ENCODE data around the gene MMEL1. TPM values are rescaled to one million over a fixed set of nuclear protein-coding genes. Genes with fewer than 3 reads are reported as not detected.

Gene MMEL1
- total and polyA plus RNA-seq, 2 donors (not counting 1 experiment from before 2014, with no cell fraction given) = not detected

DNA sequence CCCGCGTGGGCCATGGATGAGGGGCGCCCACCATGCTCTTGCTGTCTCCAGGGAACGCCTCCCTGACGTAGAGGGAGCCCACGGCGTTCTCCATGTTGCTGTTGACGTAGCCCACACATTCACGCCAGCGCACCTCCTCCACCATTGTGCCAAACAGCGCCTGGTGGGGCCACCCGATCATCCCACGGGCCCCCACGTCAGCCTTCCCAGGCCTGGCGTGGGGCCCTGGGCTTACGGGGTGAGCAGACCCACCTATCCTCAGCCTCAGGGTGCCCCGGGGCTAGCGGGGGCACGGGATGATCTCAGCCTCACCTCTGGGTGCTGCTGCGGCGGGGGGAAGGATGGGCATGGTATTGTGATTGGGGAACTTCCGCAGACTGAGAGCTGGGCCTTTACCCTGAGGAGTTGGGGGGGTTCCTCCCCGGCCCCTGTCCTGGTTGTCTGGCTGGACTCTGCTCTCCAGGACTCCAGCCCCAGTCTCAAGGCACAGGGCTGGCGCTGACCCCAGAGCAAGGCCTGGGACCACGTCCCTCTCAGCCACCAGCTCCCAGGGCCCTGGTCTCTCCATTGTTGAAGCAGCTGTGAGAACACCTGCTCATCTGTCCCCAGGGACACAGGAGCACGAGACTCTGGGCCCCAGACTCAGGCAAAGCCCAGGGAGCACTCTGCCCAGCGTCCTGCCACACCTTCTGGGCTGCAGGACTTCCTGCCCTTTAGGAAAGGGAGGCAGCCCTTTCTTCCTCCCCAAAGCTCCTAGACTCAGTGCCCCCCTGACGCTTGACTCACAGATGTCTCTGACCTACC lies 36.1 kb downstream of the MMEL1 start:
- intact Hi-C loops (cut with micrococcal nuclease) = no loop called here
- Histone ChIP-seq H3K27me3 (replicated peaks in 1 of 4; ENCODE audit: control extremely low read depth in 1 of 4, control insufficient read depth in 3 of 4, insufficient read depth in 4 of 4, low read length in 3 of 4) (peaks cover 0 to 19% (median 1%) of the 10 kb centered on the region in 4 experiments), H4K20me1 (ENCODE audit: control insufficient read depth, insufficient read depth, low read length, poor library complexity, severe bottlenecking) (no peaks in the 10 kb centered on the region), H3K9ac (ENCODE audit: low read length) (no peak overlapping the region), H3K9me3 (ENCODE audit: control extremely low read depth in 1 of 3, control insufficient read depth in 2 of 3, insufficient read depth in 1 of 3, low read length in 2 of 3) (peaks cover 2 to 8% (median 5%) of the 10 kb centered on the region in 3 donors), H3K4me1 (ENCODE audit: control insufficient read depth in 2 of 2, insufficient read depth in 2 of 2, low read length in 2 of 2) (peaks cover 0 to 4% of the 10 kb centered on the region in 2 donors), H3K4me2 (replicated peaks; ENCODE audit: low read depth, low read length, poor library complexity, severe bottlenecking) (no peak overlapping the region), H3K4me3 (ENCODE audit: control extremely low read depth in 1 of 5, extremely low read depth in 1 of 5, insufficient read depth in 1 of 5, low read depth in 2 of 5, low read length in 4 of 5) (no peak overlapping the region), H3K27ac (ENCODE audit: low read length in 2 of 2) (no peak overlapping the region), H3K79me2 (ENCODE audit: control insufficient read depth, insufficient read depth, low read length) (no peaks in the 10 kb centered on the region), H2AFZ (ENCODE audit: insufficient read depth, low read depth, low read length, poor library complexity, severe bottlenecking) (no peak overlapping the region), H3K36me3 (replicated peaks in 1 of 2; ENCODE audit: control extremely low read depth in 1 of 2, control insufficient read depth in 1 of 2, extremely low read depth in 1 of 2, insufficient read depth in 2 of 2, low read length in 1 of 2) (no peaks in the 10 kb centered on the region)
- Mint-ChIP-seq H3K4me1 (no peaks in the 10 kb centered on the region), H3K9me3 (ENCODE audit: insufficient read depth) (peaks cover 2% of the 10 kb centered on the region), H3K27ac (no peak overlapping the region), H3K4me3 (no peak overlapping the region), H3K27me3 (peaks cover 13% of the 10 kb centered on the region)
- peak; percentile 12 for DNase-seq
- no peak for ATAC-seq (ENCODE audit: low read depth)
- no peak for TF ChIP-seq EZH2 (IDR thresholded peaks at IDR 0.05; ENCODE audit: borderline replicate concordance, insufficient read depth, low read depth, low read length, poor library complexity, severe bottlenecking)
- no peak for TF ChIP-seq CTCF (IDR thresholded peaks at IDR 0.05)
- CTCF ChIA-PET = interaction anchor here (0.8 to 1.2 kb wide), 2 partner anchors 11 to 41 kb away, joined by 3 read pairs; partner anchors contain the start of gene TNFRSF14
- WGBS (ENCODE audit: insufficient coverage) = 81% methylated on average over 25 of the region's 28 CpGs
- POLR2A ChIA-PET = no interaction called here

Data from B cell (primary cell).